H1 (cell line): ENCODE measurements around the gene VSX1. TPM values are rescaled to one million over a fixed set of nuclear protein-coding genes. Genes with fewer than 3 reads are reported as not detected.

ENCODE experiments used
- CTCF ChIA-PET: fragments of 300-600 bp; sonication (Branson Sonifier 250); formaldehyde crosslinking; loops from one replicate; lab custom pipeline; 2021; ENCODE audit not compliant: partially characterized antibody; lab: Charles Lee
- POLR2A ChIA-PET: fragments of 300-600 bp; sonication (Branson Sonifier 250); formaldehyde crosslinking; loops from one replicate; lab custom pipeline; 2021; ENCODE audit warnings: inconsistent platforms; ENCODE audit not compliant: partially characterized antibody; lab: Charles Lee
- DNase-seq, 2 experiments: peaks; one replicate each; pipeline versions ENCODE4 v3.0.0 to v3.0.0-alpha.2; 2010 to 2022; ENCODE audit warnings: low spot score in 2 of 2, low read depth in 1 of 2, mixed read lengths in 1 of 2
- FAIRE-seq: peaks from 2 replicates; lab custom pipeline; 2011; peaks lifted over from hg19 to GRCh38; lab: Jason Lieb, UNC
- H2AFZ ChIP-seq: 2 replicates; pipeline ENCODE4 v1.8.1; 2012; ENCODE audit warnings: low read length, inconsistent platforms
- H2AK5ac ChIP-seq: 2 replicates; pipeline ENCODE4 v1.6.1; 2013; ENCODE audit warnings: low read depth, low read length
- H2BK120ac ChIP-seq: replicated peaks from 2 replicates; pipeline ENCODE3; 2013; ENCODE audit warnings: low read depth, low read length, inconsistent platforms
- H2BK12ac ChIP-seq: 2 replicates; pipeline ENCODE4 v1.6.1; 2013; ENCODE audit warnings: low read depth, low read length
- H2BK15ac ChIP-seq: 2 replicates; pipeline ENCODE4 v1.6.1; 2013; ENCODE audit warnings: low read length
- H2BK20ac ChIP-seq: 2 replicates; pipeline ENCODE4 v1.6.1; 2013; ENCODE audit warnings: low read length
- H2BK5ac ChIP-seq: 2 replicates; pipeline ENCODE4 v1.6.1; 2013; ENCODE audit warnings: low read depth, low read length
- H3K14ac ChIP-seq: 2 replicates; pipeline ENCODE4 v1.6.1; 2013; ENCODE audit warnings: inconsistent platforms; ENCODE audit not compliant: insufficient read length
- H3K18ac ChIP-seq: 2 replicates; pipeline ENCODE4 v1.6.1; 2013; ENCODE audit warnings: low read length; ENCODE audit errors: extremely low read depth
- H3K23ac ChIP-seq: 2 replicates; pipeline ENCODE4 v1.6.1; 2013; ENCODE audit warnings: inconsistent platforms; ENCODE audit not compliant: insufficient read length
- H3K23me2 ChIP-seq: 2 replicates; pipeline ENCODE4 v1.6.1; 2013; ENCODE audit warnings: low read depth, low read length
- H3K27ac ChIP-seq: 2 replicates; pipeline ENCODE4 v1.6.1; 2011; ENCODE audit warnings: low read depth, low read length, inconsistent platforms
- H3K27me3 ChIP-seq, 4 experiments: replicated peaks in 1 of 4; 1 replicate in 1 of 4; 2 replicates in 3 of 4; pipeline versions ENCODE4 v1.6.1 to v1.8.1; 2011 to 2013; ENCODE audit warnings: low read length in 3 of 4, mild to moderate bottlenecking in 3 of 4, inconsistent platforms in 2 of 4, mixed read lengths in 2 of 4, moderate library complexity in 1 of 4; ENCODE audit not compliant: control insufficient read depth in 3 of 4, insufficient read depth in 3 of 4; ENCODE audit errors: extremely low read depth in 1 of 4
- H3K36me3 ChIP-seq, 4 experiments: 2 replicates each; pipeline versions ENCODE4 v1.6.1 to v1.8.1; 2011 to 2013; ENCODE audit warnings: mild to moderate bottlenecking in 4 of 4, low read length in 3 of 4, moderate library complexity in 2 of 4, control low read depth in 1 of 4, inconsistent platforms in 1 of 4; ENCODE audit not compliant: insufficient read depth in 4 of 4, control insufficient read depth in 2 of 4
- H3K4ac ChIP-seq: replicated peaks from 2 replicates; pipeline ENCODE3; 2013; ENCODE audit warnings: low read length, low read depth, mixed read lengths, inconsistent platforms; ENCODE audit not compliant: insufficient read length
- H3K4me1 ChIP-seq, 4 experiments: replicated peaks in 1 of 4; 1 replicate in 1 of 4; 2 replicates in 3 of 4; pipeline versions ENCODE4 v1.6.1 to v1.8.1; 2011 to 2013; ENCODE audit warnings: low read length in 3 of 4, inconsistent platforms in 2 of 4, mixed read lengths in 1 of 4; ENCODE audit not compliant: insufficient read depth in 4 of 4, control insufficient read depth in 3 of 4
- H3K4me2 ChIP-seq, 2 experiments: 2 replicates each; pipeline versions ENCODE4 v1.6.1 to v1.8.1; 2011 to 2013; ENCODE audit warnings: low read depth in 2 of 2, low read length in 2 of 2, control low read depth in 1 of 2, inconsistent platforms in 1 of 2, mild to moderate bottlenecking in 1 of 2; ENCODE audit not compliant: insufficient read depth in 1 of 2
- H3K4me3 ChIP-seq, 4 experiments: fragments of 200-600, 300-600 bp in 1 of 4; sonication (generic), shearing (Covaris generic), sonication (Bioruptor Twin) in 1 of 4; 2 replicates each; pipeline versions ENCODE4 v1.5.1 to v1.8.1; 2011 to 2016; ENCODE audit warnings: low read length in 4 of 4, low read depth in 3 of 4, control low read depth in 2 of 4, inconsistent platforms in 2 of 4, mild to moderate bottlenecking in 2 of 4, mixed read lengths in 1 of 4, moderate library complexity in 1 of 4; ENCODE audit not compliant: insufficient read depth in 2 of 4; ENCODE audit errors: extremely low read depth in 1 of 4
- H3K56ac ChIP-seq: replicated peaks from 2 replicates; pipeline ENCODE3; 2013; ENCODE audit warnings: low read depth, mild to moderate bottlenecking, mixed read lengths, low read length, inconsistent platforms; ENCODE audit not compliant: insufficient read length
- H3K79me1 ChIP-seq: 2 replicates; pipeline ENCODE4 v1.6.1; 2013; ENCODE audit warnings: low read depth, low read length, control low read depth
- H3K79me2 ChIP-seq, 2 experiments: 2 replicates each; pipeline versions ENCODE4 v1.6.1 to v1.8.1; 2012 to 2013; ENCODE audit warnings: low read length in 2 of 2, mild to moderate bottlenecking in 2 of 2, inconsistent platforms in 1 of 2; ENCODE audit not compliant: insufficient read depth in 2 of 2, control insufficient read depth in 1 of 2
- H3K9ac ChIP-seq, 4 experiments: replicated peaks in 1 of 4; 1 replicate in 1 of 4; 2 replicates in 3 of 4; pipeline versions ENCODE4 v1.6.1 to v1.8.1; 2011 to 2013; ENCODE audit warnings: low read depth in 3 of 4, low read length in 3 of 4, control low read depth in 2 of 4, mild to moderate bottlenecking in 2 of 4, moderate library complexity in 2 of 4, inconsistent platforms in 1 of 4; ENCODE audit errors: extremely low read depth in 1 of 4
- H3K9me3 ChIP-seq, 2 experiments: 2 replicates each; pipeline versions ENCODE4 v1.6.1 to v1.8.1; 2012 to 2013; ENCODE audit warnings: mild to moderate bottlenecking in 2 of 2, moderate library complexity in 2 of 2, control low read depth in 1 of 2, inconsistent platforms in 1 of 2, low read depth in 1 of 2, low read length in 1 of 2, mixed read lengths in 1 of 2; ENCODE audit not compliant: insufficient read depth in 2 of 2
- H4K20me1 ChIP-seq, 2 experiments: replicated peaks in 1 of 2; 2 replicates each; pipeline versions ENCODE3 to v1.8.1; 2011 to 2013; ENCODE audit warnings: inconsistent platforms in 2 of 2, low read length in 2 of 2, mild to moderate bottlenecking in 1 of 2; ENCODE audit not compliant: insufficient read depth in 2 of 2, control insufficient read depth in 1 of 2
- H4K5ac ChIP-seq: 2 replicates; pipeline ENCODE4 v1.6.1; 2013; ENCODE audit warnings: low read length, low read depth, mixed read lengths, inconsistent platforms; ENCODE audit not compliant: insufficient read length
- H4K8ac ChIP-seq: 2 replicates; pipeline ENCODE4 v1.8.0; 2013; ENCODE audit warnings: mild to moderate bottlenecking, moderate library complexity, low read length, inconsistent platforms; ENCODE audit not compliant: insufficient read depth; ENCODE audit errors: extremely low read depth
- H4K91ac ChIP-seq: replicated peaks from 2 replicates; pipeline ENCODE3; 2013; ENCODE audit warnings: low read length, mixed read lengths, inconsistent platforms; ENCODE audit not compliant: insufficient read length
- EGR1 ChIP-seq: IDR thresholded peaks from 2 replicates; pipeline ENCODE4 v1.6.1; 2011; ENCODE audit warnings: low read depth, low read length, borderline replicate concordance
- NANOG ChIP-seq: IDR thresholded peaks from 2 replicates; pipeline ENCODE4 v1.6.1; 2011; ENCODE audit warnings: low read length, low read depth, mild to moderate bottlenecking, inconsistent platforms; ENCODE audit not compliant: insufficient read depth, poor library complexity, severe bottlenecking
- POLR2A ChIP-seq, 2 experiments: IDR thresholded peaks; 1 replicate in 1 of 2; 2 replicates in 1 of 2; pipeline ENCODE4 v1.6.1; 2011; ENCODE audit warnings: low read depth in 2 of 2, low read length in 2 of 2, mild to moderate bottlenecking in 2 of 2; ENCODE audit errors: control extremely low read depth in 1 of 2
- POU5F1 ChIP-seq: IDR thresholded peaks from 2 replicates; pipeline ENCODE4 v1.6.1; 2011; ENCODE audit warnings: low read depth, mild to moderate bottlenecking, low read length, moderate library complexity
- SIRT6 ChIP-seq: IDR thresholded peaks from one replicate; pipeline ENCODE4 v1.7.1; 2012; ENCODE audit warnings: low read length, inconsistent platforms
- SP4 ChIP-seq: IDR thresholded peaks from 2 replicates; pipeline ENCODE4 v1.6.1; 2012; ENCODE audit warnings: low read length, inconsistent platforms
- WGBS, 2 experiments: shearing (Covaris generic) in 1 of 2; methylation state at CpG; one replicate each; pipeline versions ENCODE4 v1.1.6 to v1.1.7; 2013 to 2015; ENCODE audit warnings: low lambda C conversion rate in 2 of 2, mixed read lengths in 2 of 2, inconsistent platforms in 1 of 2, low coverage in 1 of 2, missing lambda C conversion rate in 1 of 2; ENCODE audit not compliant: insufficient replicate concordance in 2 of 2, insufficient coverage in 1 of 2, insufficient read length in 1 of 2; ENCODE audit errors: extremely low coverage in 1 of 2, missing lambda C conversion rate in 1 of 2; 5-methylcytosine and 5-hydroxymethylcytosine counted together
- polyA plus RNA-seq, 7 experiments: library from polyadenylated mRNA; depleted of rRNA in 3 of 7; stranded (reverse) in 5 of 7; unstranded in 2 of 7; fragments of >200 nt in 5 of 7; fragments of 200-250 nt in 2 of 7; gene quantifications; 1 replicate in 5 of 7; 2 replicates in 1 of 7; 4 replicates in 1 of 7; pipeline versions ENCODE4 v1.2.1 to v1.2.3, GENCODE V29; 2011 to 2013; ENCODE audit warnings: missing spikeins in 2 of 7, mixed read lengths in 2 of 7
- total RNA-seq: library from RNA; stranded (reverse); fragmentation: NEBNext Ultra II Directional; extraction: Animal tissue kit (Norgen Biotek cat#: 25700); gene quantifications from 2 replicates; pipeline ENCODE4 v1.2.1, GENCODE V29; 2021
- TF ChIP-seq, protein P1 (sequence below): IDR thresholded peaks from 2 replicates; pipeline ENCODE4 v1.6.1; 2012; ENCODE audit warnings: inconsistent platforms

The VSX1 gene
- total and polyA plus RNA-seq, 2 of the 8 experiments (the other 6 are each of a cell fraction or from before 2014, with no cell fraction given): 0.14 TPM; not detected in 1

GRCh38 chr20:25078662-25079061 lies 3.3 kb downstream of the VSX1 start:
- no peaks in the 10 kb centered on the region; a peak in 1 of 8 replicates for H3K36me3 ChIP-seq
- no peak overlapping the region for H2BK120ac ChIP-seq
- H3K4ac ChIP-seq: no peak overlapping the region
- no peak overlapping the region for H2AK5ac ChIP-seq
- peaks cover 7% of the 10 kb centered on the region; the same call in 1 of the 2 replicates for H3K23me2 ChIP-seq
- no peak overlapping the region for H3K27ac ChIP-seq
- 74% methylated on average over 8 of the region's 8 CpGs; no CpG with 5 or more reads in 1 of the 2 experiments for WGBS, 2 experiments
- no peak overlapping the region for H2BK15ac ChIP-seq
- H4K8ac ChIP-seq: no peak overlapping the region
- H3K27me3 ChIP-seq: peaks cover 39 to 69% (median 65%) of the 10 kb centered on the region in 4 experiments
- no peaks in the 10 kb centered on the region for H3K79me1 ChIP-seq
- H4K91ac ChIP-seq: no peak overlapping the region
- FAIRE-seq (no peak), DNase-seq (no peak)
- no peak overlapping the region for H3K14ac ChIP-seq
- no peak overlapping the region; a peak in 1 of 4 replicates for H3K4me2 ChIP-seq
- no peak overlapping the region for H3K23ac ChIP-seq
- H2BK12ac ChIP-seq: no peak overlapping the region
- H3K9ac ChIP-seq: no peak overlapping the region
- H3K56ac ChIP-seq: no peak overlapping the region
- H3K4me1 ChIP-seq: peaks cover 0 to 6% (median 1%) of the 10 kb centered on the region in 4 experiments; a peak in 4 of 7 replicates
- H2BK20ac ChIP-seq: no peak overlapping the region
- H4K5ac ChIP-seq: no peak overlapping the region
- H2BK5ac ChIP-seq: no peak overlapping the region
- POLR2A ChIA-PET: interaction anchor here (1.0 to 1.3 kb wide), 2 partner anchors 83 to 116 kb away, joined by 3 read pairs; partner anchors contain the start of gene ENTPD6
- no peaks in the 10 kb centered on the region for H3K79me2 ChIP-seq
- no peak overlapping the region for H3K4me3 ChIP-seq
- no peaks in the 10 kb centered on the region for H4K20me1 ChIP-seq
- H3K9me3 ChIP-seq: no peaks in the 10 kb centered on the region
- CTCF ChIA-PET: interaction anchor here (0.7 to 2.8 kb wide), 11 partner anchors 13 to 126 kb away, joined by 3 to 10 read pairs (median 4); no protein-coding TSS in a partner anchor
- no peak overlapping the region for H2AFZ ChIP-seq
- H3K18ac ChIP-seq: no peak overlapping the region
- TF ChIP-seq NANOG: no peak
- TF ChIP-seq, protein P1, sequence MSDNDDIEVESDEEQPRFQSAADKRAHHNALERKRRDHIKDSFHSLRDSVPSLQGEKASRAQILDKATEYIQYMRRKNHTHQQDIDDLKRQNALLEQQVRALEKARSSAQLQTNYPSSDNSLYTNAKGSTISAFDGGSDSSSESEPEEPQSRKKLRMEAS: no peak
- no peak for TF ChIP-seq POLR2A (IDR thresholded peaks at IDR 0.05; ENCODE audit: control extremely low read depth in 1 of 2, low read depth in 2 of 2, low read length in 2 of 2)
- no peak for TF ChIP-seq SIRT6
- TF ChIP-seq EGR1: no peak
- no peak for TF ChIP-seq POU5F1
- TF ChIP-seq SP4: no peak
